Neural cell (in vitro differentiated cells): ENCODE measurements around the gene CABLES1. TPM values are rescaled to one million over a fixed set of nuclear protein-coding genes. Genes with fewer than 3 reads are reported as not detected.

ENCODE experiments used
- H2AFZ ChIP-seq: fragments of 200-600, 300-800 bp; sonication (generic), shearing (Covaris generic); 2 replicates; pipeline ENCODE4 v1.6.0; 2014; ENCODE audit warnings: low read depth, mild to moderate bottlenecking, antibody characterized with exemption, low read length, moderate library complexity
- H3F3A ChIP-seq: fragments of 200-600 bp; shearing (Covaris generic); 2 replicates; pipeline ENCODE4 v1.6.1; 2016; ENCODE audit warnings: mild to moderate bottlenecking, moderate library complexity, mixed read lengths, antibody characterized with exemption, low read length; ENCODE audit not compliant: insufficient read depth, poor library complexity, severe bottlenecking
- H3K27ac ChIP-seq: fragments of 200-600, 300-800 bp; sonication (generic), shearing (Covaris generic); 2 replicates; pipeline ENCODE4 v1.5.1; 2014; ENCODE audit warnings: mild to moderate bottlenecking, low read length, moderate library complexity
- H3K27me3 ChIP-seq: fragments of 300-800, 200-600 bp; sonication (generic), shearing (Covaris generic); 2 replicates; pipeline ENCODE4 v1.6.0; 2014; ENCODE audit warnings: mild to moderate bottlenecking, low read depth, low read length, moderate library complexity; ENCODE audit not compliant: insufficient read depth
- H3K36me3 ChIP-seq: fragments of 300-800, 200-600 bp; sonication (generic), shearing (Covaris generic); 2 replicates; pipeline ENCODE4 v1.5.1; 2014; ENCODE audit warnings: mild to moderate bottlenecking, antibody characterized with exemption, low read length, moderate library complexity; ENCODE audit not compliant: insufficient read depth
- H3K4me2 ChIP-seq: fragments of 300-800, 200-600 bp; sonication (generic), shearing (Covaris generic); 2 replicates; pipeline ENCODE4 v1.6.0; 2014; ENCODE audit warnings: mild to moderate bottlenecking, low read length
- H3K4me3 ChIP-seq: fragments of 300-800, 200-600 bp; sonication (generic), shearing (Covaris generic); 2 replicates; pipeline ENCODE4 v1.5.1; 2014; ENCODE audit warnings: mild to moderate bottlenecking, low read length, moderate library complexity
- H3K79me2 ChIP-seq: fragments of 200-600 bp; shearing (Covaris generic); replicated peaks from 2 replicates; pipeline ENCODE4 v1.6.0; 2014; ENCODE audit warnings: mild to moderate bottlenecking, low read length, moderate library complexity; ENCODE audit not compliant: insufficient read depth
- H3K9ac ChIP-seq: fragments of 300-800, 200-600 bp; sonication (generic), shearing (Covaris generic); 2 replicates; pipeline ENCODE4 v1.6.1; 2016; ENCODE audit warnings: mild to moderate bottlenecking, low read length, mixed read lengths
- H3K9me2 ChIP-seq: fragments of 200-600 bp; shearing (Covaris generic); 2 replicates; pipeline ENCODE4 v1.6.1; 2016; ENCODE audit warnings: mild to moderate bottlenecking, low read length, mixed read lengths; ENCODE audit not compliant: insufficient read depth
- H3K9me3 ChIP-seq: fragments of 200-600, 300-800 bp; sonication (generic), shearing (Covaris generic); 2 replicates; pipeline ENCODE4 v1.6.1; 2016; ENCODE audit warnings: mild to moderate bottlenecking, mixed run types, low read length, moderate library complexity, mixed read lengths
- H4K20me1 ChIP-seq: fragments of 200-600 bp; shearing (Covaris generic); 2 replicates; pipeline ENCODE4 v1.6.1; 2016; ENCODE audit warnings: mild to moderate bottlenecking, mixed run types; ENCODE audit not compliant: insufficient read depth
- CTCF ChIP-seq: fragments of 450-650 bp; IDR thresholded peaks from 2 replicates; pipeline ENCODE4 v1.5.1; 2014; ENCODE audit warnings: antibody characterized with exemption, mild to moderate bottlenecking, moderate library complexity; ENCODE audit not compliant: poor library complexity, severe bottlenecking
- EP300 ChIP-seq: fragments of 450-650 bp; conservative IDR thresholded peaks from 2 replicates; pipeline ENCODE4 v1.6.1; 2014; ENCODE audit warnings: antibody characterized with exemption, mild to moderate bottlenecking, moderate library complexity; ENCODE audit not compliant: poor library complexity, severe bottlenecking
- EZH2 ChIP-seq: fragments of 200-600, 300-800 bp; shearing (Covaris generic), sonication (generic); IDR thresholded peaks from 2 replicates; pipeline ENCODE4 v1.6.1; 2014; ENCODE audit warnings: antibody characterized with exemption, low read length, borderline replicate concordance, mild to moderate bottlenecking; ENCODE audit not compliant: insufficient read depth, poor library complexity, severe bottlenecking
- MXI1 ChIP-seq: fragments of 450-650 bp; conservative IDR thresholded peaks from 2 replicates; pipeline ENCODE4 v1.6.1; 2014; ENCODE audit warnings: antibody characterized with exemption, mild to moderate bottlenecking; ENCODE audit not compliant: poor library complexity, severe bottlenecking
- POLR2AphosphoS5 ChIP-seq: IDR thresholded peaks from 2 replicates; pipeline ENCODE4 v1.6.1; 2012
- RAD21 ChIP-seq: fragments of 450-650 bp; conservative IDR thresholded peaks from 2 replicates; pipeline ENCODE4 v1.6.1; 2014; ENCODE audit warnings: antibody characterized with exemption, mild to moderate bottlenecking, moderate library complexity
- REST ChIP-seq: IDR thresholded peaks from 2 replicates; pipeline ENCODE4 v1.6.1; 2012; ENCODE audit warnings: borderline replicate concordance
- SMC3 ChIP-seq: fragments of 450-650 bp; conservative IDR thresholded peaks from 2 replicates; pipeline ENCODE4 v1.6.1; 2014; ENCODE audit warnings: antibody characterized with exemption, mild to moderate bottlenecking, moderate library complexity; ENCODE audit not compliant: poor library complexity
- TAF1 ChIP-seq: IDR thresholded peaks from 2 replicates; pipeline ENCODE4 v1.6.1; 2012; ENCODE audit warnings: low read depth
- polyA plus RNA-seq: library from polyadenylated mRNA; depleted of rRNA; stranded (reverse); fragments of >200 nt; gene quantifications from 2 replicates; pipeline ENCODE4 v1.2.3, GENCODE V29; 2014

Gene CABLES1
- polyA plus RNA-seq, 1 donor from 2014 or later, result 1.4 TPM

GRCh38 chr18:23220355-23220754 lies 85.1 kb downstream of the CABLES1 start:
- H3K9me3 ChIP-seq, result no peaks in the 10 kb centered on the region
- no peak overlapping the region for H2AFZ ChIP-seq
- no peaks in the 10 kb centered on the region for H3K9me2 ChIP-seq
- TF ChIP-seq CTCF (no peak), POLR2AphosphoS5 (no peak), TAF1 (no peak), EZH2 (no peak), MXI1 (no peak), EP300 (no peak), RAD21 (no peak), REST (no peak), SMC3 (no peak)
- no peaks in the 10 kb centered on the region for H3F3A ChIP-seq
- no peak overlapping the region for H3K4me3 ChIP-seq
- no peaks in the 10 kb centered on the region for H3K27me3 ChIP-seq
- no peaks in the 10 kb centered on the region for H4K20me1 ChIP-seq
- no peaks in the 10 kb centered on the region for H3K79me2 ChIP-seq
- H3K9ac ChIP-seq, result no peak overlapping the region
- no peaks in the 10 kb centered on the region for H3K36me3 ChIP-seq
- no peak overlapping the region for H3K27ac ChIP-seq
- H3K4me2 ChIP-seq, result no peak overlapping the region

- H3K9ac ChIP-seq, result no peak overlapping the region
- H3K9me3 ChIP-seq, result no peaks in the 10 kb centered on the region
- no peaks in the 10 kb centered on the region for H3F3A ChIP-seq
- H3K79me2 ChIP-seq, result no peaks in the 10 kb centered on the region
- TF ChIP-seq RAD21, result no peak
- no peak for TF ChIP-seq EZH2
- TF ChIP-seq SMC3, result no peak
- no peak for TF ChIP-seq MXI1
- TF ChIP-seq CTCF, result no peak
- no peak for TF ChIP-seq REST
- TF ChIP-seq EP300, result no peak
- TF ChIP-seq POLR2AphosphoS5, result no peak
- TF ChIP-seq TAF1, result no peak
- no peak overlapping the region for H3K4me2 ChIP-seq
- H2AFZ ChIP-seq, result no peak overlapping the region
- H3K27ac ChIP-seq, result no peak overlapping the region
- no peaks in the 10 kb centered on the region for H3K9me2 ChIP-seq
- H3K27me3 ChIP-seq, result no peaks in the 10 kb centered on the region
- no peaks in the 10 kb centered on the region for H3K36me3 ChIP-seq
- no peak overlapping the region for H3K4me3 ChIP-seq
- H4K20me1 ChIP-seq, result no peaks in the 10 kb centered on the region
Measured at GRCh38 chr18:23223641-23224040, 88.4 kb downstream of the CABLES1 start.
